ENCODE results near the gene SNAPC1.
A peak's percentile ranks its signal among the peaks of the same experiment; 100 is the strongest.
"Not testable (repeated sequence)": the region's sequence is repeated elsewhere in the genome, so short reads cannot be mapped to it uniquely, and the experiment has no call there.

Gene SNAPC1

DNA sequence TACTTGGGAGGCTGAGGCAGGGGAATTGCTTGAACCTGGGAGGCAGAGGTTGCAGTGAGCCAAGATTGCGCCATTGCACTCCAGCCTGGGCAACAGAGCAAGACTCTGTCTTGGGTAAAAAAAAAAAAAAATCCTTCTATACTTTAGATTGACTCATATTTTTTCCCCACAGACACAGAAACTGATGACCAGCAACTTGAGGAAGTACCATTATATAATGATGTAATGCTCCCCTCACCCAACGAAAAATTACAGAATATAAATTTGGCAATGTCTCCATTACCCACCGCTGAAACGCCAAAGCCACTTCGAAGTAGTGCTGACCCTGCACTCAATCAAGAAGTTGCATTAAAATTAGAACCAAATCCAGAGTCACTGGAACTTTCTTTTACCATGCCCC, 24.3 kb upstream of the SNAPC1 start:
- DNase-seq (ENCODE audit: low spot score), result no peak
- Histone ChIP-seq H3K4me3 (no peak overlapping the region), H3K27ac (no peak overlapping the region)
- TF ChIP-seq, protein P1, sequence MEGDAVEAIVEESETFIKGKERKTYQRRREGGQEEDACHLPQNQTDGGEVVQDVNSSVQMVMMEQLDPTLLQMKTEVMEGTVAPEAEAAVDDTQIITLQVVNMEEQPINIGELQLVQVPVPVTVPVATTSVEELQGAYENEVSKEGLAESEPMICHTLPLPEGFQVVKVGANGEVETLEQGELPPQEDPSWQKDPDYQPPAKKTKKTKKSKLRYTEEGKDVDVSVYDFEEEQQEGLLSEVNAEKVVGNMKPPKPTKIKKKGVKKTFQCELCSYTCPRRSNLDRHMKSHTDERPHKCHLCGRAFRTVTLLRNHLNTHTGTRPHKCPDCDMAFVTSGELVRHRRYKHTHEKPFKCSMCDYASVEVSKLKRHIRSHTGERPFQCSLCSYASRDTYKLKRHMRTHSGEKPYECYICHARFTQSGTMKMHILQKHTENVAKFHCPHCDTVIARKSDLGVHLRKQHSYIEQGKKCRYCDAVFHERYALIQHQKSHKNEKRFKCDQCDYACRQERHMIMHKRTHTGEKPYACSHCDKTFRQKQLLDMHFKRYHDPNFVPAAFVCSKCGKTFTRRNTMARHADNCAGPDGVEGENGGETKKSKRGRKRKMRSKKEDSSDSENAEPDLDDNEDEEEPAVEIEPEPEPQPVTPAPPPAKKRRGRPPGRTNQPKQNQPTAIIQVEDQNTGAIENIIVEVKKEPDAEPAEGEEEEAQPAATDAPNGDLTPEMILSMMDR (IDR thresholded peaks at IDR 0.05), result no peak

GRCh38 chr14:61739133-61739532, 23.1 kb upstream of the SNAPC1 start:
- TF ChIP-seq, protein P1 (IDR thresholded peaks at IDR 0.05), result no peak
- no peak for DNase-seq (ENCODE audit: low spot score)
- Histone ChIP-seq H3K27ac (no peak overlapping the region), H3K4me3 (no peak overlapping the region)

DNA sequence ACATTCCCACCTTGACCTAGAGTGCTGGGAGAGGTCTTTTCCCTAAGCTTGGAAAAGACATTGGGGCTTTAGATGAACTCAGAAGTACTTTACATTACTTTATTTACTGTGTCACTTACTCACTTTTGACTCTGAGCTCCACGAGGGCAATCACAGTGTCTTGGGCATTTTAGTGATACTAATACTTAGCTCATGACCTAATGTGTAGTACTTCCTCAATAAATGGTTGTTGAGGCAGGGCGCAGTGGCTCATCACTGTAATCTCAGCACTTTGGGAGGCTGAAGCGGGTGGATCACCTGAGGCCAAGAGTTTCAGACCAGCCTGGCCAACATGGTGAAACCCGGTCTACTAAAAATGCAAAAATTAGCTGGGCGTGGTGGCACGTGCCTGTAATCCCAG, 19.8 kb upstream of the SNAPC1 start:
- TF ChIP-seq, protein P1 (IDR thresholded peaks at IDR 0.05), result no peak
- Histone ChIP-seq H3K27ac (no peak overlapping the region), H3K4me3 (no peak overlapping the region)
- DNase-seq (ENCODE audit: low spot score), result no peak

DNA sequence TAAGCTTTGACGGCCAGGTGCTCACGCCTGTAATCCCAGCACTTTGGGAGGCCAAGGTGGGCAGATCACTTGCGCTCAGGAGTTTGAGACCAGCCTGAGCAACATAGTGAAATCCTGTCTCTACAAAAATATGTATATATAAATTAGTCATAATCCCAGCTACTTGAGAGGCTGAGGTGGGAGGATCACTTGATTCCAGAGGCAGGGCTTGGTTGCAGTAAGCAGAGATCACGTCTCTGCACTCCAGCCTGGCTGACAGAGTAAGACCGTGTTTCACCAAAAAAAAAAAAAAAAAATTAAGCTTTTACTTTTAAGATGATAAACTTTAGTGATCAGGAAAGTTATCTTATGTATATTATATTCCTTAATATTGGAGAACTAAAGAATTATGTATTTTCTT, 18.0 kb upstream of the SNAPC1 start:
- Histone ChIP-seq H3K27ac (no peak overlapping the region), H3K4me3 (no peak overlapping the region)
- TF ChIP-seq, protein P1 (IDR thresholded peaks at IDR 0.05), result no peak
- DNase-seq (ENCODE audit: low spot score), result no peak

GRCh38 chr14:61746346-61746745, 15.9 kb upstream of the SNAPC1 start:
- DNase-seq (ENCODE audit: low spot score); H3K4me3 ChIP-seq: not testable (repeated sequence)
- H3K27ac ChIP-seq, result peak overlapping the region; percentile 15 to 26

- H3K4me3 ChIP-seq, result no peak overlapping the region
- peak overlapping the region; percentile 15 to 26 for H3K27ac ChIP-seq
- TF ChIP-seq, protein P1 (IDR thresholded peaks at IDR 0.05), result no peak
- DNase-seq (ENCODE audit: low spot score), result no peak
Observed at GRCh38 chr14:61746881-61747280, 15.3 kb upstream of the SNAPC1 start.

DNA sequence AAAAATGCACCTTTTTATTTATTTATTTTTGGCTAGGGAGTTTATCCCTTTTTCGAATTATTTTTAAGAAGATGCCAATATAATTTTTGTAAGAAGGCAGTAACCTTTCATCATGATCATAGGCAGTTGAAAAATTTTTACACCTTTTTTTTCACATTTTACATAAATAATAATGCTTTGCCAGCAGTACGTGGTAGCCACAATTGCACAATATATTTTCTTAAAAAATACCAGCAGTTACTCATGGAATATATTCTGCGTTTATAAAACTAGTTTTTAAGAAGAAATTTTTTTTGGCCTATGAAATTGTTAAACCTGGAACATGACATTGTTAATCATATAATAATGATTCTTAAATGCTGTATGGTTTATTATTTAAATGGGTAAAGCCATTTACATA, 14.9 kb upstream of the SNAPC1 start:
- Histone ChIP-seq H3K27ac (peak overlapping the region in 1 of 2 donors; percentile 30), H3K4me3 (no peak overlapping the region)
- DNase-seq (ENCODE audit: low spot score), result no peak
- TF ChIP-seq, protein P1 (IDR thresholded peaks at IDR 0.05), result no peak

GRCh38 chr14:61749264-61749663, 13.0 kb upstream of the SNAPC1 start:
- Histone ChIP-seq H3K4me3 (no peak overlapping the region), H3K27ac (peak overlapping the region in 1 of 2 donors; percentile 19)
- TF ChIP-seq, protein P1 (IDR thresholded peaks at IDR 0.05), result no peak

More at GRCh38 chr14:61749264-61749663, 13.0 kb upstream of the SNAPC1 start:
- no peak for DNase-seq (ENCODE audit: low spot score)
